ENCODE results near the gene ZNF512B.

The ZNF512B gene

DNA sequence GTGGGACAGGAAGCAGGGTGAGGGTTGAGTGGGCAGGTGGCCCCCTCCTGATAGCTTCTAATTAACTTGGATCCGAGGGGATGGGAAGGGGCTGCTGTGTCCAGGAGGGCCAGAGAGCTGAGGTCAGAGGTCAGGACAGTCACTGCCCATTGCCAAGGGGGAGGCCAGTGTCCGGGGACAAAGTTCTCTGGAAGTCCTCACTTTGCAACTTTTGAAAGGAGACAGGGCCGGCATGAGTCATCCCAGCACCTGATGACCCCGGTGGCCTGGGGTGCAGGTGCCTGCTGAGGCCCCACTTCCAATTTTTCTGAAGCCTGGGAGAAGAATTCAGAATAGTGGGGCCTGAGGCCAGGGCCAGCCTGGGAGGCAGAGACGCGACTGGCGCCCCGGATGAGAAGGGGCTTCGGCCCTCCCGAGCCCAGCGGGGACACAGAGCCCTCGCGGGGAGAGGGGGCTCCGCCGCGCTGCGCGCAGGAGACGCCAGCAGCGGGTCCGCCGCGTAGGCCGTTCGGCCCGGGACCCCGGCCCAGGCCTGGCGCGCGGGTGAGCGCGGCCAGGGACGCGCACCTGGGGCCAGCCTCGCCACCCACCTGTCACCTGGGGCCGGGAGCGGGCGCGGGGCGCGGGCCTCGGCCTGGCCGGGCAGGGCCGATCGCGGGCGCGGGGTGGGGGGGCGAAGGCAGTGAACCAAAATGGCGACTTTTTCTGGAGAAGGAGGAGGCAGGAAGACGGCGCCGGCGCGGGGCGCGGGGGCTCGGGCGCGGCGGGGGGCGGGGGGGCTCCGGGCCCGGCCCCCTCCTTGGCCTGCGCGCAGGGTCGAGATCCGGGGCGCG lies 586 bp downstream of the ZNF512B start:
- peak overlapping the region; percentile 81 for H3K27ac ChIP-seq
- TF ChIP-seq CTCF (conservative IDR thresholded peaks at IDR 0.05) (no peak), ZFX (IDR thresholded peaks at IDR 0.05) (peak; percentile 85)

DNA sequence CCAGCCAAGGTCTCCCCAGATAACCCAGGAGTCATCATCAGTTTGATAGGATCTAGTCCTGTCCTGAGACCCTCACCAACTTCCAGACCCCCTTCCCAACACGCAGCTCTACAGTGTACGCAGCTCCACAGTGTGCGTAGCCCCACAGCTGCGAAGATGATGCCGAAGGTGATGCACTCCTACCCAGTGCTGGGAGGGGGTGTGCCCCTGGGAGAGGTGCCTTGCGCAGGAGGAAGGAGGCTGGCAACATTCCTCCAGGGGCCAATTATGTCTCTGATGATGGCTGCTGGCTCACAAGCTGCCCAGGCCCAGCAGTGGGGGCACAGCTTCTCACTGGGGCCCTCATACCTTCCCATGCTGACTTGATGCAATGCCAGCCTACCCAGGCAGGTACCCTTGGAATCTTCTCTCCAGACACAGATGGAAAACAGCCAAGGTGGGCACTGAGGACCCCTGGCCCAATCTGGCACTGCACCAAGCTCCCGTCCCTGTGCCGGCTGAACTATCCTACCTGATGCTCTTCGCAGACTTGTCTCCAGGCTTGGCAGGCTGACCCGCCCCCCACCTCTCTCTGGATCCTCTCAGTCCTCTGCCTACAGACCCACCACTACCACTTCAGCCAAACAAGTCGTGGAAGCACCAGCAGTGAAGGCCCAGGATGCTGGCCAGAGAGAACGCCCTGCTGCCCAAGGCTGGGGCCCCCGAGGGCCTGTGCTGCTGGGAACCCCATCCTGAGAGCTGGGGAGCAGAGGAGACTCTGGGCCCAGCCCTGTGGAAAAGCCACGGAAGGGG lies 1.4 kb downstream of the ZNF512B start:
- peak overlapping the region; percentile 81 for H3K27ac ChIP-seq
- TF ChIP-seq ZFX (IDR thresholded peaks at IDR 0.05) (no peak), CTCF (conservative IDR thresholded peaks at IDR 0.05) (no peak)

DNA sequence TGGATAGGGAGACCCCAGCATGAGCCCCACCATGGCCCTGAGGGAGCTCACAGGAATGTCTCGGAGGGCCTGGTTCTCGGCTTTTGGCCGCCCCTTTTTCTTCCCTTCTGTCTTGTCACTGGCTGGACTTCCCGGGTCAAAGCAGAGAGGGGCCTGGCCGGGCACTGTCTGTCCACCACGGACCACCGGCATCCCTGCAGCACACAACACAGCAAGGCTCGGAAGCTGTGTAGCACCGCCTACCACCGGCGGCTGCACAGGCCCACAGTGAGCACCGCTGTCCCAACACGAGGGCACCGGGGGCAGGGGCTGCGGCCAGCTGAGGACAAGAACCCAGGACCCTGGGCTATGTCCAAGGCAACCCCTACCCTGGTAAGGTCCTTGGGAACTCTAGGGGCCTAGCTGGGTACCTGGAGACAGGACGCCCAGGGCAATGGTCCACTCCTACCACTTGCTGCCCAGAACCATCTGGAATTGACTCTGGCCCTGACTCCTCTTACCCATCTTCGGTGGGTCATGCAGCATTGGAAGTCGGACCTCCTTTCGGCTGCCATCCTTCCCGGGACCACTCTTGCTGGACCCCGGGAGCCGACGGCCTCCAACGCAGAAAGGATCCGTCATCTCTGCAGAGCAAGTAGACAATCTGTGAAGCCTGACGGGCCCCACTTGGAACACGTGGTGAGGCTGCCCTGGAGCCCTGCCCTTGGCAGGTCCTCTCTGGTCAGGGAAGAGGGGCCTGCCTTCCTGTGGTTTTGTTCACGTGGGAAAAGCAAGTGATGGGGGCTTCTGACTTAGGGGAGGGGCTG lies 2.2 kb downstream of the ZNF512B start:
- TF ChIP-seq ZFX (IDR thresholded peaks at IDR 0.05) (no peak), CTCF (conservative IDR thresholded peaks at IDR 0.05) (no peak)
- H3K27ac ChIP-seq: no peak overlapping the region

GRCh38 chr20:63966944-63967322 lies 2.8 kb downstream of the ZNF512B start:
- no peak for TF ChIP-seq ZFX (IDR thresholded peaks at IDR 0.05)
- TF ChIP-seq CTCF (conservative IDR thresholded peaks at IDR 0.05): no peak

DNA sequence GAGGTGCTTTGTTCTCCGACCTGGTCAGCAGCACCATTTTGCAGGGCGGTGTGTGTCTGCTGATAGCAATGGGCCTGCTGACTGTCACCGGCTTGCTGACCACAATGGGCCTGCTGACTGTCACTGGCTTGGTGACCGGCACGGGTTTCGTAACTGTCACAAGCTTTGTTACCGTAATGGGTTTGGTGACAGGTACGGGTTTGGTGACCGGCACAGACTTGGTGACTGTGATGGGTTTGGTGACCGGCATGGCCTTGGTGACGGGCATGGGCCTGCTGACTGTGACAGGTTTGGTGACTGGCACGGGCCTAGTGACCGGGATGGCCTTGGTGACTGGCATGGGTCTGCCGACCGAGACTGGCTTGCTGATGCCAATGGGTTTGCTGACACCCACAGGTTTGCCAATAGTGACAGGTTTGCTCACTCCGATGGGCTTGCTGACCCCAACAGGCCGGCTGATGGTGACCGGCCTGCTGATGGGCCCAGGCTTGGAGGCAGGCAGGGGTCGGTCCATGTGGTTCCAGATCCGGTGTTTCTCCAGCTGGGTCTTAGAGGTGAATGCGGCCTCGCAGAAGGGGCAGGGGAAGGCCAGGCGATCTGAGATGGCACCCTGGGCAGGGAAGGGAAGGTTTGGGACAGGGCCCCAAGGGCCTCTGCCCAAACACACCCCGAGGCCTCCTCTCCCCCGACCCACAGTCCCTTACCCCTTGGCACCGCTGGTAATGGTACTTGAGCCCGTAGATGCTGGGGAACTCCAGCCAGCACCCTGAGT lies 3.4 kb downstream of the ZNF512B start:
- no peak overlapping the region for H3K27ac ChIP-seq
- TF ChIP-seq ZFX (IDR thresholded peaks at IDR 0.05): no peak
- TF ChIP-seq CTCF (conservative IDR thresholded peaks at IDR 0.05): no peak

More at GRCh38 chr20:63966944-63967322, 2.8 kb downstream of the ZNF512B start:
- no peak overlapping the region for H3K27ac ChIP-seq

GRCh38 chr20:63964412-63964811 lies 5.3 kb downstream of the ZNF512B start:
- no peak overlapping the region for H3K27ac ChIP-seq
- no peak for TF ChIP-seq CTCF (conservative IDR thresholded peaks at IDR 0.05)
- TF ChIP-seq ZFX (IDR thresholded peaks at IDR 0.05): no peak

Data from C4-2B (cell line).